Esophagus muscularis mucosa (tissue), 4 donors: ENCODE measurements around the gene EDIL3. TPM values are rescaled to one million over a fixed set of nuclear protein-coding genes. Genes with fewer than 3 reads are reported as not detected.

Experiments used
- DNase-seq: peaks from one replicate; pipeline ENCODE4 v3.0.0-alpha.2; 2017; ENCODE audit errors: extremely low spot score
- H3K27ac ChIP-seq, 4 donors: fragments of 200-600 bp; sonication (generic); replicated peaks in 1 of 4; 1 replicate in 3 of 4; 2 replicates in 1 of 4; pipeline ENCODE4 v1.5.1; 2016 to 2019; ENCODE audit warnings: mild to moderate bottlenecking in 1 of 4
- H3K27me3 ChIP-seq, 4 donors: fragments of 200-600 bp; sonication (generic); one replicate each; pipeline versions ENCODE4 v1.5.1 to v1.6.0; 2016 to 2019
- H3K36me3 ChIP-seq, 4 donors: fragments of 200-600 bp; sonication (generic); one replicate each; pipeline ENCODE4 v1.5.1; 2016 to 2019
- H3K4me1 ChIP-seq, 4 donors: fragments of 200-600 bp; sonication (generic); one replicate each; pipeline ENCODE4 v1.5.1; 2016 to 2019
- H3K4me3 ChIP-seq, 4 donors: fragments of 200-600 bp; sonication (generic); 1 replicate in 2 of 4; 2 replicates in 2 of 4; pipeline ENCODE4 v1.5.1; 2016 to 2019; ENCODE audit warnings: mild to moderate bottlenecking in 4 of 4, moderate library complexity in 1 of 4
- H3K9me3 ChIP-seq, 4 donors: fragments of 200-600 bp; sonication (generic); 1 replicate in 3 of 4; 2 replicates in 1 of 4; pipeline ENCODE4 v1.5.1; 2016 to 2019
- CTCF ChIP-seq, 3 experiments: fragments of 200-600 bp in 2 of 3; fragments of 450-650 bp in 1 of 3; sonication (generic) in 2 of 3; IDR thresholded peaks; one replicate each; pipeline ENCODE4 v1.5.1; 2017 to 2019; ENCODE audit warnings: antibody characterized with exemption in 3 of 3, mild to moderate bottlenecking in 2 of 3, moderate library complexity in 1 of 3
- EP300 ChIP-seq: sonication (generic); formaldehyde crosslinking; IDR thresholded peaks from one replicate; pipeline ENCODE4 v1.6.1; 2017; ENCODE audit warnings: antibody characterized with exemption
- POLR2A ChIP-seq: fragments of 450-650 bp; IDR thresholded peaks from one replicate; pipeline ENCODE4 v1.6.1; 2017; ENCODE audit warnings: antibody characterized with exemption, moderate library complexity, mild to moderate bottlenecking, low read depth
- POLR2AphosphoS5 ChIP-seq, 2 donors: sonication (generic); formaldehyde crosslinking; IDR thresholded peaks; one replicate each; pipeline ENCODE4 v1.6.1; 2017; ENCODE audit warnings: antibody characterized with exemption in 2 of 2
- WGBS: methylation state at CpG from one replicate; pipeline ENCODE4 v1.1.5; 2018; 5-methylcytosine and 5-hydroxymethylcytosine counted together
- intact Hi-C: fragments of 100-400 bp; cut with DNase I; formaldehyde crosslinking; loops from one replicate; pipeline ENCODE4 v1.15.1; 2023
- total RNA-seq, 4 donors: library from RNA; depleted of rRNA; stranded (reverse); fragments of >200 nt; gene quantifications; one replicate each; pipeline versions ENCODE4 v1.1.0 to v1.2.1, GENCODE V29; 2016

EDIL3 gene
- total RNA-seq, 4 donors from 2014 or later = 10.0 to 17.9 (median 10.8) TPM

- Histone ChIP-seq H3K27ac (no peak overlapping the region), H3K27me3 (no peaks in the 10 kb centered on the region), H3K36me3 (no peaks in the 10 kb centered on the region), H3K4me3 (no peak overlapping the region), H3K4me1 (no peaks in the 10 kb centered on the region), H3K9me3 (no peaks in the 10 kb centered on the region)
- WGBS = 77% methylated on average over 2 of the region's 2 CpGs
- DNase-seq = no peak
- TF ChIP-seq CTCF (IDR thresholded peaks at IDR 0.05) (no peak), POLR2A (no peak), POLR2AphosphoS5 (IDR thresholded peaks at IDR 0.05) (no peak), EP300 (no peak)
- intact Hi-C loops = no loop called here
Measured at GRCh38 chr5:84148651-84149050, 236.0 kb downstream of the EDIL3 start.

- 84% methylated on average over 5 of the region's 5 CpGs for WGBS
- H3K27me3 ChIP-seq = no peaks in the 10 kb centered on the region
- intact Hi-C loops = no loop called here
Measured at GRCh38 chr5:84137541-84137940, 247.1 kb downstream of the EDIL3 start.

GRCh38 chr5:84131372-84131771 is 253.3 kb downstream of the EDIL3 start:
- no peaks in the 10 kb centered on the region for H3K36me3 ChIP-seq
- no peak for TF ChIP-seq POLR2A
- DNase-seq = no peak
- H3K4me3 ChIP-seq = no peak overlapping the region
- no peak overlapping the region for H3K27ac ChIP-seq
- no peaks in the 10 kb centered on the region for H3K27me3 ChIP-seq
- H3K9me3 ChIP-seq = no peaks in the 10 kb centered on the region
- intact Hi-C loops = no loop called here
- H3K4me1 ChIP-seq = no peaks in the 10 kb centered on the region

More at GRCh38 chr5:84137541-84137940, 247.1 kb downstream of the EDIL3 start:
- Histone ChIP-seq H3K4me3 (no peak overlapping the region), H3K4me1 (no peaks in the 10 kb centered on the region), H3K27ac (no peak overlapping the region), H3K9me3 (no peaks in the 10 kb centered on the region), H3K36me3 (no peaks in the 10 kb centered on the region)
- TF ChIP-seq CTCF (IDR thresholded peaks at IDR 0.05) (no peak), POLR2A (no peak), POLR2AphosphoS5 (IDR thresholded peaks at IDR 0.05) (no peak), EP300 (no peak)
- no peak for DNase-seq

GRCh38 chr5:84130006-84130580 is 254.6 kb downstream of the EDIL3 start:
- intact Hi-C loops = no loop called here
- H3K9me3 ChIP-seq = no peaks in the 10 kb centered on the region
- no peak for DNase-seq
- no peak overlapping the region for H3K4me3 ChIP-seq
- WGBS = 87% methylated on average over 3 of the region's 3 CpGs
- TF ChIP-seq EP300 = no peak
- TF ChIP-seq POLR2AphosphoS5 (IDR thresholded peaks at IDR 0.05) = no peak
- no peak for TF ChIP-seq POLR2A
- no peak for TF ChIP-seq CTCF (IDR thresholded peaks at IDR 0.05)
- H3K27ac ChIP-seq = no peak overlapping the region
- no peaks in the 10 kb centered on the region for H3K4me1 ChIP-seq
- no peaks in the 10 kb centered on the region for H3K27me3 ChIP-seq
- H3K36me3 ChIP-seq = no peaks in the 10 kb centered on the region

GRCh38 chr5:84125216-84125615 is 259.5 kb downstream of the EDIL3 start:
- no peaks in the 10 kb centered on the region for H3K9me3 ChIP-seq
- TF ChIP-seq CTCF (IDR thresholded peaks at IDR 0.05) (no peak), POLR2AphosphoS5 (IDR thresholded peaks at IDR 0.05) (no peak), EP300 (no peak), POLR2A (no peak)
- H3K4me1 ChIP-seq = no peaks in the 10 kb centered on the region
- intact Hi-C loops = no loop called here
- no peak overlapping the region for H3K27ac ChIP-seq
- H3K36me3 ChIP-seq = no peaks in the 10 kb centered on the region
- no peak for DNase-seq
- H3K27me3 ChIP-seq = no peaks in the 10 kb centered on the region
- 73% methylated on average over 3 of the region's 3 CpGs for WGBS
- H3K4me3 ChIP-seq = no peak overlapping the region
